ENCODE measurements around the gene PRKN.

GRCh38 chr6:161363286-161363685, 1364.3 kb downstream of the PRKN start:
- TF ChIP-seq CTCF (IDR thresholded peaks at IDR 0.05 in 8 of 11, conservative IDR thresholded peaks at IDR 0.05 in 3 of 11), result no peak
- TF ChIP-seq POLR2AphosphoS5 (IDR thresholded peaks at IDR 0.05), result no peak
- TF ChIP-seq POLR2A (IDR thresholded peaks at IDR 0.05), result no peak
